NCI-H128 (cell line): ENCODE data around the gene TPRA1.
"Not testable (repeated sequence)": the region's sequence is repeated elsewhere in the genome, so short reads cannot be mapped to it uniquely, and the experiment has no call there.

Source experiments
- DNase-seq: peaks from one replicate; lab custom pipeline; 2025; ENCODE audit not compliant: unreplicated experiment; lab: John Stamatoyannopoulos, UW

The TPRA1 gene

DNA sequence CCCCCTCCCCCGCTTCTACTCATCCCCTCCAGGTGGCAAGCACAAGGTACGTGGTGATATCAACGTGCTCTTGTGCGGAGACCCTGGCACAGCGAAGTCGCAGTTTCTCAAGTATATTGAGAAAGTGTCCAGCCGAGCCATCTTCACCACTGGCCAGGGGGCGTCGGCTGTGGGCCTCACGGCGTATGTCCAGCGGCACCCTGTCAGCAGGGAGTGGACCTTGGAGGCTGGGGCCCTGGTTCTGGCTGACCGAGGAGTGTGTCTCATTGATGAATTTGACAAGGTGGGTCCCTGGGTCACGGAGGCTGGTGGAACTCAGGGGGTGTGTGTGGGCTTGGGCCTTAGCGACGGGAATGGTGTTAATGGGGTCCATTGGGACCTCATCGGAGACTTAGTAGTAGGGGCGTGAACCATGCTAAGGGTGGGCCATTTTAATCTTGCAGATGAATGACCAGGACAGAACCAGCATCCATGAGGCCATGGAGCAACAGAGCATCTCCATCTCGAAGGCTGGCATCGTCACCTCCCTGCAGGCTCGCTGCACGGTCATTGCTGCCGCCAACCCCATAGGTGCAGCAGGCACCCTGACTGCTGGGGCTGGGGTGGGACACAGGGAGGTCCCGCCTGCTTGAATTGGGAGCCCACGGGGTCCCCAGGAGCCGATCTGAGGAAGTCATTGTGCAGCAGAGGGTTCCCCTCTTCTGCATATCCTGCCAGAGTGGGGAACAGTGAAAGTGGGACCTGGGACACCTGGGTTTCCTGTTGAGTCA lies 26.5 kb upstream of the TPRA1 start:
- DNase-seq = no peak

DNA sequence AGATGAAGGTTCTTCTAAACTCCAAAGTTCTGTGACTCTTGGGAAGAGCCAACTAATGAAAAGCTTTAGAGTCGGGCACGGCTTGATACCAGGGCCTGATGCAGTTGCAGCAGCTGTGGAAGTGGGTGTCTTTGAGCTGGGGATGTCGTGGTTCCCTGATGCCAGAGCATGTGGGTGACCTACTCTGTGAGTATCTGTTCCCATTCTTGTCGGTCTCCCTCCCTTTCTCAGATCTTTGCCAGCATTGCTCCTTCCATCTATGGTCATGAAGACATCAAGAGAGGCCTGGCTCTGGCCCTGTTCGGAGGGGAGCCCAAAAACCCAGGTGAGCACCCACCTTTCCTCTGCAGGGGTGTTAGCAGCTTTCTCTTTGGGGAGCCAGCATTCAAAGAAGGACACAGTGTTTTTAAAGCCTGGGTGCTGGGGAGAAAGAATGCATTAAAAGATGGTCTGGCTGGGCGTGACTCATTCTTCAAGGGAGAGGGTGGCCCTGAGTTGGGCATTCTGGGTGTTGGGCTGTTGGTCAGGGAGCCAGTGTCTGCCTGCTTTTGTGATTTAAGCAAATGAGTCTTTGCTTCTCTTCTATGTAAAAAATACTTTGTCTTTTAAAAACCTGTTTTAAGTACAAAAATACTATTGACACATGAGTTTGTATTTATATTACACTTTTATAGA lies 25.2 kb upstream of the TPRA1 start:
- DNase-seq = no peak

DNA sequence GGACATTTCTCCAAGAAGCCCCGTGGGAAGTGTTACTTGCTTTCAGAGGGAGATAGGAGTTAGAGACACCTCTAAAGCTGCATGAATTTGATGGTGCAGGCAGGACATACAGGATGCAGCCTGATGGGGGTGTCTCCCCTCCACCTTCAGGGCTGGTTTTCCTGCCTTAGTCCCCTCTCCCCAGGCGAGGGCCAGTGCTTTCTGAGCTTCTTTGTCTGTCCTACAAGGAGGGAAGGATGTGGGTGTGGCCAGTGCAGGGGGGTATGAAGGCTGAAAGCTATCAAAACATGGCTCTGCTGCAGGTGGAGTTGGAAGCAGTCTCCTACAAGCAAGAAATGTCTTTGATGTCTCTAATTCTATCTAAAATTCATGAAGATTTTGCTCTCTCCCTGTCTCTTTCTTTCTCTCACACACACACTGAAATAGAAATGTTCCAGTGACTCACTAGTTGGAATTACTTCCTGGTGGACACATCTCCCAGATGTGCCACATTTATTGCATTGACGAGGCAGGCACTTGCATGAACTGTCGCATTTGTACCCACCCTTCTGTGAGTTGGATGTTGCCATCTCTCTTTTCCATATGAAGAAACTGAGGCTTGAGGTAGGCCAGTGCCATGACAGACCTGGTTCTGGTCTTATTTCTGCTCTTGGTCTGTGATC lies 24.5 kb upstream of the TPRA1 start:
- no peak for DNase-seq

DNA sequence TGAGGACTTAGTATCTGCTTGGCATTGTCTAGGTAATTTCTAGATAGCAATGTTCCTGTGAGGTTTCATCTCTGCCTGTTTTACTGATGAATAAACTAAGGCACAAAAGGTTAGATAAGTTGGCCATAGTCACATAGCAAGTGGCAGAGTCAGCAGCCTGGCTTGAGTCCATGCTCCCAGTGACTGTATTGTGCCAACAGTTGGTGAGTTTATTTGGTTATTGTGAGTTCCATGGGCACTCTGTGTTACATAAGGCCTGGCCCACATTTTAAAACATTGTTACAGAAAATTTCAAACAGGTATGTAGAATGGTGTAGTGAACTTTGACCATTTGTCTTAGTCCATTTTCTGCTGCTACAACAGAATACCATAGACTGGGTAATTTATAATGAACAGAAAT lies 22.9 kb upstream of the TPRA1 start:
- no peak for DNase-seq

DNA sequence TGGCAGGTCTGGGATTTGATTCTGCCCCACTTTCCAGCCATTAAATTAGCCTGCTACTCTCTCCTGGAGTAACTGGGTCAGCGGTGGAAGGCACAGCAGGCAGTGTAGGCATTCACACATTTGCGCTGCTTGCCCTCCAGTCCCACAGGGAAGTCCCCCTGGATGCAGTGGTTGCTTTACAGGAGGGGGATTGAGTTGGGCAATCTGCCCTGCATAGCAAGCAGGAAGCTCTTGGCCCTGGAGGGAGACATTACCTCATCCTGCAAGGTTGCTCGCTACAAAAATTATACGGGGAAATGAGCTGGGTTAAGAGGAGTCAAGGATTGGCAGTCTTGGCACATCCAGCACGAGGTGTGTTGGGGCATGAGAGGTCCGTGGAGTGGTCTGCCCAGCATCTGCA lies 22.4 kb upstream of the TPRA1 start:
- DNase-seq = no peak

- no peak for DNase-seq
These were observed 20.7 kb upstream of the TPRA1 start for GRCh38 chr3:127611251-127611650.

GRCh38 chr3:127610105-127610504 lies 19.6 kb upstream of the TPRA1 start:
- no peak for DNase-seq

DNA sequence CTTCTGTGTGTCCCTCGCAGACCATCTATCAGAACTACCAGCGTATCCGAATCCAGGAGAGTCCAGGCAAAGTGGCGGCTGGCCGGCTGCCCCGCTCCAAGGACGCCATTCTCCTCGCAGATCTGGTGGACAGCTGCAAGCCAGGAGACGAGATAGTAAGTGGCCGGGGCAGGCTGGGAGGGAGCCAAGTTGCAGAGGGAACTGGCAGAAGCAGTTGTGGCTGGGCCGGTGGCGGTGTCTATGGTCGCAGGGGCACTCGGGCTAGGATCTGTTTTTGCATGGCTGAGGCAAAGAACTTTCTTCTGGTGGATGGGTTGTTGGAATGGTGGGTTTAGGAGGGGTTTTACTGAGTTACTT lies 17.8 kb upstream of the TPRA1 start:
- no peak for DNase-seq

DNA sequence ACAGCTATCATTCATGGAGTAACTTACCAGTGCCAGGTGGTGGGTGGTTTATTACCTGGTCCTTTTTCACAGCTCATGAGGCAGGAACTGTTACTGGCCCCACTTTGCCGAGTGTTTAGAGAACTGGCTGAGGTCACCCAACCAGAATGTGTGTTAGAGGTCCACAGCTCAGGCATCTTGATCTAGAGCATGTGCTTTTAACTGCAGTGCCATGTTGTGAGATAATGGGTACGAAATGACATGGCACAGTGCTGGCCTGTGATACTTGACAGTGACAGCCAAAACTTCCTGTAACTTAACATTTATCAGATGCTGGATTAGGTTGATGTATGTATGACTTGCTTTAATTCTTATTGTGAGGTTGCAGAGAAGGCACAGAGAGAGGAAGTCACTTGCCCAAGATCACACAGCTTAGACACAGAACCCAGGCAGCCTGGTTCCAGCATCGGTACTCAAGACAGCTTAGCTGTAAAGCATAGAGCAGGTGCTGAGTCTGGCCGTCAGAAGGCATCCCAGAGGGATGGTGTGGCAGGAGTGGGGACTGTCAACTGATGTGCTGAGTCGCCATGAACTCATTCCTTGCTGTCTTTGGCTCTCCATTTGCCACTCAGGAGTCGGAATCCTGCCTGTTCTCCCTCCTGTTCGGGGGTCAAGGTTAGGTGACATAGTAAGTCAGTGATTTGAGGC lies 17.3 kb upstream of the TPRA1 start:
- DNase-seq = no peak

DNA sequence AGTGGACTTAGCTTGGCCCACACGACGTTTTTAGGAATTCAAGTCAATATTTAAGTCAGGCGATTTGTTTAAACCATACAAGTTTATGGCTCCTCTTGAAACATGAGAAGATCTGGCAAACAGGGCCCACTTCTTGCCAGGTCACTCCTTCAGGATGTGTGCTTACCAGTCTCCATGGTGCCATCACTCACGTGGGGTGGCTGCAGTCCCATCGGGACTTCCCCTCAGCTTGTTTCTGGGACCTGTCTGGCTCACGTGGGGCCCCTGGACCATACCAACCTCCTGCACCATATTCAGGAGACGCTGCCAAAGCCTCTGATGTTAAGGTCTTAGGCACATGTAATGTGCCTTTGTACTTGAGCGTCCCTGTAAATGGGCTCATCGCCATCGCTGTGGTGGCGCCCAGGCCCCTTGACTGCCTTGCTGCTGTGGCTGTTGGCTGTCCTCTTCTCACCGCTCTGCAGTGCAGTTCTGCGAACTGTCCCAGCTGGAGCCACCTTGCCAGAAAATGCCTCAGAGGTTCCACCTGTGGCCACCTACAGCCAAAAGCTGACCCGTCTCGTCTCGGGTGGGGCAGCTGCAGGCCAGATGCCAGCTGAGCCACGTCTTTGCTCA lies 16.6 kb upstream of the TPRA1 start:
- DNase-seq = no peak

DNA sequence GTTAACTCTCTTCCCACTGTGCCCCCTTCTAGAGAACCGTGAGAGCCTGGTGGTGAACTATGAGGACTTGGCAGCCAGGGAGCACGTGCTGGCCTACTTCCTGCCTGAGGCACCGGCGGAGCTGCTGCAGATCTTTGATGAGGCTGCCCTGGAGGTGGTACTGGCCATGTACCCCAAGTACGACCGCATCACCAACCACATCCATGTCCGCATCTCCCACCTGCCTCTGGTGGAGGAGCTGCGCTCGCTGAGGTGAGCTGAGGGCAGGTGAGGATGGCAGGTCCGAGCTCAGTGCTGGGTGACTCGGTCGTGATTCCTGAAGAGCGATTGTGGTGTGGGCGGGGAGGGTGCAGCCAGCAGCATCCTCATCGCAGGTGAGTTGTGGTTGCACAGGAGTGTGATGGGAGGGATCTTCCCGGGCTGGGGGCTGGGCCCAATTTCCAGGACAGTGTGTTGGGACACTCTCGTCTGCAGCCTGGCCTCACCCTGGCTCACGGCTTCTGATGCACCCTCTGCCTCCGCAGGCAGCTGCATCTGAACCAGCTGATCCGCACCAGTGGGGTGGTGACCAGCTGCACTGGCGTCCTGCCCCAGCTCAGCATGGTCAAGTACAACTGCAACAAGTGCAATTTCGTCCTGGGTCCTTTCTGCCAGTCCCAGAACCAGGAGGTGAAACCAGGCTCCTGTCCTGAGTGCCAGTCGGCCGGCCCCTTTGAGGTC lies 15.7 kb upstream of the TPRA1 start:
- no peak for DNase-seq

DNA sequence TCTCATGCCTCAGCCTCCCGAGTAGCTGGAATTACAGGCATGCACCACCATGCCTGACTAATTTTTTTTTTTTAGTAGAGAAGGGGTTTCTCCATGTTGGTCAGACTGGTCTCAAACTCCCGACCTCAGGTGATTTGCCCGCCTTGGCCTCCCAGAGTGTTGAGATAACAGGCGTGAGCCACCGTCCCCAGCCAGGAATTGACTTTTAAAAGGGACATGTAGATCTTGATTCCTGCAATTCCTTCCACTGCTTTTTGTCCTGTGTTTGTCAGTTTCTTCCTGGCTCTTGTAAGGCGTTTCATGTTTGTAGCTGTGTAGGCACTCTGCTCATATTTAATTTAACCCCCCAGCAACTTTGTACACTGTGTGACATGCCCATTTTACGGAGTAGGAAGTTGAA lies 15.0 kb upstream of the TPRA1 start:
- DNase-seq = not testable (repeated sequence)

- DNase-seq = no peak
These were observed 14.1 kb upstream of the TPRA1 start for GRCh38 chr3:127604546-127605165.

DNA sequence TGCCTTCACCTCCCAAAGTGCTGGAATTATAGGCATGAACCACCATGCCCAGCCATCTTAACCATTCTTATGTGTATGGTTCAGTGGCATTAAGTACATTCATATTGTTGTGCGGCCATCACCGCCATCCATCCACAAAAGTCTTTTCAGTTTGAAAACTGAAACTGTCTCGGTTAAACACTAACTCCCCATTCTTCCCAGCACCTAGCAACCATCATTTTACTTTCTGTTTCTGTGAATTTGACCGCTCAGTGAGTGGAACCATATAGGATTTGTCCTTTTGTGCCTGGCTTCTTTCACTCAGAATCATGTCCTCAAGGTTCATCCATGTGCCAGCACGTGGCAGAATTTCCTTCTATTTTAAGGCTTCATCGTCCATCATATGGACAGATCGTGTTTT lies 13.5 kb upstream of the TPRA1 start:
- no peak for DNase-seq

- no peak for DNase-seq
These were observed 10.4 kb upstream of the TPRA1 start for GRCh38 chr3:127600749-127601456.

- DNase-seq = no peak
These were observed 8.5 kb upstream of the TPRA1 start for GRCh38 chr3:127598841-127599570.

- DNase-seq = no peak
These were observed 6.7 kb upstream of the TPRA1 start for GRCh38 chr3:127597020-127597771.

- no peak for DNase-seq
These were observed 4.8 kb upstream of the TPRA1 start for GRCh38 chr3:127595303-127595702.
